RPMI8226 (cell line): ENCODE measurements around the gene NCOA3.

ENCODE experiments used
- DNase-seq: peaks from one replicate; pipeline ENCODE4 v3.0.0-alpha.2; 2015

NCOA3 gene

GRCh38 chr20:47605673-47606413 is 104.2 kb downstream of the NCOA3 start:
- no peak for DNase-seq

DNA sequence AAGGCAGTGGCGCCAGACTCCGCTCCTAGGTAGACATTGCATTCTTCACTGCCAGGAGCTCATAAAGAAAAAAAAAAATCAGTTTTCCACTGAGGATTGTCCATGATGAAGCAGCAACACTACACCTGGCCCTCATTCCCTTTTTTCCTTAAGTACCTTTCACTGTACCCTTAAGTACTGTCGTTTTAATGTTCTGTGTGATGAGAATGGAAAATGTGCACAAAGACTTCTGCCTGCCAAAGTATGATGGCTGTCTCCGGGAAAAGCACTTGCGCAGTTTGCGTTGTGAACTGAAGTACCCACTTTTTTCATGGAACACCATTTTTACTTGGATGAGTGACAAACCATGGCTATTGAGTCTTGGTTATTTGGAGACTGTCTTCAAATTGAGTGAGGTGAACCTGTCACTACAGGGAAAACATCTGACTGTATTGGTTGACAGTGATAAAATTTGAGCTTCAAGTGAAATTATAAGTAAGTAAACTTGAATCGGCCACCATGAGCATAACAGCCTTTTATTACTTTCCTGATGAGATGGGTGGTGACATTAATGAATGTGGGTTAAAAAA is 104.8 kb downstream of the NCOA3 start:
- no peak for DNase-seq

DNA sequence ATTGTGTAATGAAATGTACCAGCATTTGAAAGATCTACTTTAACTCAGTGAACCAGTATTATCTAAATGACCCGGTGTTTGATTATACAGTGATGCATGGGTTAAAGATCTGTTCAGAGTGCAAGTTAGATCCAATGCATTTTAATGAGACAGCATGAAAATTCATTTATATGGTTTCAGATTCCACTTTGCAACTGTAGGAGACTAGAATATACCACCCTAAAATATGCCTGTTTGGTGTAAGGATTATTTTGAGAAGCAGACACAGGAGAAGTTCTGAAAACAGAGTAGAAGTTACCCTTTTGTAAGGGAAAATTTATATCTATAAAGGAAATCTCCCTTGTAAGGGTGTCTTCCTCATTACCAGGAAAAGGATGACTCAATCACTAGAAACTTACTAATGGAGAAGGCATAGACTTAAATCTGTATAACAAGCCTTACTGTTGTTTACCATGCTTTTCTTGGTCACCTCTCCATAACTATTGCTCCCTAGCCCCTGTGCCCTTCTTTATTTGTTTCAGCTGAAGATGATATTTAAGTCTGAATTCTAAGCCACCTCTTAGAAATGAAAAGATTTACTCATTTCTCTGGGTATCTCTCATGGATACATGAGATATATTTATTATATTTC is 105.4 kb downstream of the NCOA3 start:
- DNase-seq = no peak

DNA sequence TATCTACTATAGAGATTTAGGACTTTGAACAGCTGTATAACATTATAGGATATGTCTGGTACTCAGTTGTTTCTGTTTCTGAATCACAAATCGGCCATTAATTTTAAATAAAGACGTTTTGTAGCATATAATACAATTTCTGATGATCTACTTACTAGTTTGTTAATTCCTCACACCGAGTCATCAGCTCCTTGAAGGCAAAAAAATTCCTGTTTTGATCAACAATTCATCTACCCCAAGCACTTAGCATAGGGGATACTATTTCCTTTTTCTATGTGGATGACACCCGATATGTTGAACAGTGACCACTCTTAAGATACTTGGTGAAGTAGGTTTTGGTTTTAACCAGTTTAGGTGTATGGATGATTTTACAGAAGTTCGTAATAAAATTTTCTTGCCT is 107.3 kb downstream of the NCOA3 start:
- no peak for DNase-seq

DNA sequence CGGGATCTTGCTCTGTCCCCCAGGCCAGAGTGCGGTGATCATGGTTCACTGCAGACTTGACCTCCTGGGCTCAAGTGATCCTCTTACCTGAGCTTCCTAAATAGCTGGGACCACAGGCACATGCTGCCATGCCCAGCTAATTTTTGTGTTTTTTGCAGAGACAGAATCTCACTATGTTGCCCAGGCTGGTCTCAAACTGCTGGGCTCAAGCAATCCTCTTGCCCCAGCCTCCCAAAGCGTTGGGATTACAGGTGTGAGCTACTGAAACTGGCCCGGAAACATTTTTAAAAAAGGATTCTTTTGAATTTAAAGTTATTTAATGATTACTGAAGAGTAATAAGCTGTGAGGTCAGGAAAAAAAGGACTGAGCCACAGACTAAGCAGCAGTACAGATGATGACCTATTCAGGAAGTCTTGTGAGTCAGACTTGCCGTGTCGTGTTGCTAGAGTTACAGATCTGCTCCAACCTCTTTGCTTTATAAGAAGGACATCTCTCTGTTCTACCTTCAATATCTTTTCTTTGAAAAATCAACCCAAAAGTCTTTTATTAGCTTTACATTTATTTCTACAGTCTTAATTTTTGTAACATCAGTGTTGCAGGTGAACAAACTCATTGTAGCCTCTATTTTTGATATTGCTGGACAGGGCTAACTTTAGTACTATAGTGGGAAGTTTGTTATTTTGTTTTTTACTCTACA is 108.7 kb downstream of the NCOA3 start:
- no peak for DNase-seq

GRCh38 chr20:47610945-47611250 is 109.2 kb downstream of the NCOA3 start:
- DNase-seq = no peak

GRCh38 chr20:47611785-47612184 is 110.1 kb downstream of the NCOA3 start:
- DNase-seq = no peak

DNA sequence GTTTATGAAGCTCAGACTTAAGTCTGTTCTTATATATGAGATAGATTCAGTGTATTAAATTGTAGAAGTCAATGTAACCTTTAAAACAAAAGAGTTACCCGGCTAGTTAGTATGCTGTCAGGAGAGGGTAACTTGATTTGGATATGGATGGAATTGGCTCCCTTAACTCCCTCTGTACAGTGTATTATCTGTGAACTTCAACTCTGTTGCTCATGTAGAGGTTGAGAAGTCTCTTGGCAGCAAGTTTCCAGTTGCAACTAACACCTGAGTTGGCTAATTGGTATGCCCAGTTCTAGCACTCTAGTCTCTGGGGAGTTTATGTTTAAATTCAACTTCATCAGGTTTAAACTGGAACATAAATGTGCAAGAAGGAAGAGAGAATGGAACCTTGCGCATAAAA is 111.0 kb downstream of the NCOA3 start:
- no peak for DNase-seq

GRCh38 chr20:47614703-47615309 is 113.1 kb downstream of the NCOA3 start:
- DNase-seq = no peak

GRCh38 chr20:47618479-47618878 is 116.8 kb downstream of the NCOA3 start:
- no peak for DNase-seq

- DNase-seq = peak; percentile 57
These were observed 119.4 kb downstream of the NCOA3 start for GRCh38 chr20:47620808-47621805.

GRCh38 chr20:47622118-47622665 is 120.5 kb downstream of the NCOA3 start:
- DNase-seq = no peak

GRCh38 chr20:47623206-47623605 is 121.5 kb downstream of the NCOA3 start:
- no peak for DNase-seq

- DNase-seq = no peak
These were observed 125.9 kb downstream of the NCOA3 start for GRCh38 chr20:47627540-47627939.

DNA sequence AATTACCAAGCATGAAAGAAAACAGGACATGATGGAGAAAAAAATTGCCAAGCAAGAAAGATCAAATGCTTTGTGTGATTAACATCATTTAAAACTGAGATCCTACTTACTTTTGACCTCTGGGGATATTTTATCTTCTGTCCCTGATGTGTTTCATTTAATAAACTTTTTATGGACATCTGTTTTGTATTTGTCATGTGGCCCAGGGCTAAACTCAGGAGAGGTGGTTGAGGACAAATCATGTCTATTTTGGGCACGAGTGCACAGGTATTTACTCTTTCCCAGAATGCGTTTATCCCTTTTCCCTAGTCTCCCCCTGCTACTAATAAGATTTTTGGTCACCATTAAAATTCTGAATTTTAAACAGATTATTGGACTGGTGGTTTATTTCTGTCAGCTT is 128.2 kb downstream of the NCOA3 start:
- no peak for DNase-seq

GRCh38 chr20:47631078-47631477 is 129.4 kb downstream of the NCOA3 start:
- DNase-seq = no peak

GRCh38 chr20:47635256-47635655 is 133.6 kb downstream of the NCOA3 start:
- DNase-seq = no peak

GRCh38 chr20:47638851-47639250 is 137.2 kb downstream of the NCOA3 start:
- no peak for DNase-seq

- DNase-seq = no peak
These were observed 140.4 kb downstream of the NCOA3 start for GRCh38 chr20:47642118-47642517.

- DNase-seq = no peak
These were observed 140.9 kb downstream of the NCOA3 start for GRCh38 chr20:47642624-47643023.

GRCh38 chr20:47645632-47646031 is 143.9 kb downstream of the NCOA3 start:
- DNase-seq = no peak

- no peak for DNase-seq
These were observed 146.3 kb downstream of the NCOA3 start for GRCh38 chr20:47647994-47648393.
